ENCODE measurements around the gene PCSK4. TPM values are rescaled to one million over a fixed set of nuclear protein-coding genes. Genes with fewer than 3 reads are reported as not detected.
"Not testable (repeated sequence)": the region's sequence is repeated elsewhere in the genome, so short reads cannot be mapped to it uniquely, and the experiment has no call there.

PCSK4 gene
- total RNA-seq, 1 donor, result 1.4 TPM

- DNase-seq (ENCODE audit: insufficient read length, low spot score, missing footprints), result peak; percentile 69
- H3K79me2 ChIP-seq (ENCODE audit: insufficient read depth, low read length), result no peaks in the 10 kb centered on the region
- no peaks in the 10 kb centered on the region for H3K4me1 ChIP-seq (ENCODE audit: insufficient read depth, low read length)
- TF ChIP-seq CTCF (IDR thresholded peaks at IDR 0.05; ENCODE audit: extremely low read depth, low read depth, low read length), result no peak
- no peaks in the 10 kb centered on the region for H4K20me1 ChIP-seq (ENCODE audit: insufficient read depth, low read length)
- H3K4me2 ChIP-seq (ENCODE audit: insufficient read depth, low read length), result no peak overlapping the region
- H3K4me3 ChIP-seq (ENCODE audit: insufficient read depth, low read length), result no peak overlapping the region
- no peak overlapping the region for H2AFZ ChIP-seq (ENCODE audit: low read length)
- H3K36me3 ChIP-seq (ENCODE audit: insufficient read depth, low read length), result no peaks in the 10 kb centered on the region
- no peaks in the 10 kb centered on the region for H3K27me3 ChIP-seq (ENCODE audit: insufficient read depth, low read length)
- H3K9me3 ChIP-seq (ENCODE audit: low read depth, low read length), result no peaks in the 10 kb centered on the region
- H3K27ac ChIP-seq (ENCODE audit: low read depth, low read length), result no peak overlapping the region
Measured at GRCh38 chr19:1533510-1534150, 43.5 kb upstream of the PCSK4 start.

DNA sequence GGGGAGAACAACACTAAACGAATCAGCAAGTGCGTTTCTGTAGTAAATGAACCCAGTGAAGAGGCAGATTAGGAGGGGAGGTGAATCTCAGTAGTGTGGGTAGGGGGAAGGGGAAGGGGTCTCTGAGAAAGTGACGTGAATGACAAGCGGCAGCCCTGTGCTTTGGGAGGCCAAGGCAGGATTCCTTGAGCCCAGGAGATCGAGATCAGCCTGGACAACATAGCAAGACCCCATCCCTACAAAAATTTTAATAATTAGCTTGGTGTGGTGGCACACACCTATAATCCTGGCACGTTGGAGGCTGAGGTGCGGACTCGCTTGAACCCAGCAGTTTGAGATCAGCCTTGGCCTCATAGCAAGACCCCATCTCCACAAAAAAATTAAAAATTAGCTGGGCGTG lies 41.9 kb upstream of the PCSK4 start:
- no peak for TF ChIP-seq CTCF (IDR thresholded peaks at IDR 0.05; ENCODE audit: extremely low read depth, low read depth, low read length)
- Histone ChIP-seq H3K27ac (ENCODE audit: low read depth, low read length) (no peak overlapping the region), H3K4me1 (ENCODE audit: insufficient read depth, low read length) (no peaks in the 10 kb centered on the region), H3K36me3 (ENCODE audit: insufficient read depth, low read length) (no peaks in the 10 kb centered on the region), H3K79me2 (ENCODE audit: insufficient read depth, low read length) (no peaks in the 10 kb centered on the region), H3K9me3 (ENCODE audit: low read depth, low read length) (no peaks in the 10 kb centered on the region), H3K4me2 (ENCODE audit: insufficient read depth, low read length) (no peak overlapping the region), H3K4me3 (ENCODE audit: insufficient read depth, low read length) (no peak overlapping the region), H2AFZ (ENCODE audit: low read length) (no peak overlapping the region), H4K20me1 (ENCODE audit: insufficient read depth, low read length) (no peaks in the 10 kb centered on the region), H3K27me3 (ENCODE audit: insufficient read depth, low read length) (no peaks in the 10 kb centered on the region)
- DNase-seq (ENCODE audit: insufficient read length, low spot score, missing footprints), result no peak

DNA sequence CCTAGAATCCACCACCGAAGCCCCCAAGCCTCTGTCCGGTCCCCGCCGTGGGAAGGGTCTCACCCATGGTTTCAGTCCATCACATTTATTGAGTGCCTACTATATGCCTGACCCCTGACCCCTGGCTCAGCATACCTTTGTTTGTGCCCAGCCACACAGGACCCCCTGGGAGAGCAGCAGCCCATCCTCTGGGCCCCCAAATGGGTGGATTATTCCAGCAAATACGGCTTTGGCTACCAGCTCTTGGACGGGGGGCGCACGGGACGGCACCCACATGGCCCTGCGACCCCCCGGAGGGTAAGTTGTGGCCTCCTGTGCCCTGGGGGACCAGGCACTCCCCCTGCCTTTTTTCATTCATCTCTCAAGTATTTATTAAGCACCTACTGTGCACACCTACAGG lies 41.4 kb upstream of the PCSK4 start:
- Histone ChIP-seq H3K9me3 (ENCODE audit: low read depth, low read length) (no peaks in the 10 kb centered on the region), H3K4me3 (ENCODE audit: insufficient read depth, low read length) (no peak overlapping the region), H3K4me1 (ENCODE audit: insufficient read depth, low read length) (no peaks in the 10 kb centered on the region), H2AFZ (ENCODE audit: low read length) (no peak overlapping the region), H3K27ac (ENCODE audit: low read depth, low read length) (no peak overlapping the region), H3K4me2 (ENCODE audit: insufficient read depth, low read length) (no peak overlapping the region), H3K79me2 (ENCODE audit: insufficient read depth, low read length) (no peaks in the 10 kb centered on the region), H3K27me3 (ENCODE audit: insufficient read depth, low read length) (no peaks in the 10 kb centered on the region), H3K36me3 (ENCODE audit: insufficient read depth, low read length) (no peaks in the 10 kb centered on the region), H4K20me1 (ENCODE audit: insufficient read depth, low read length) (no peaks in the 10 kb centered on the region)
- no peak for TF ChIP-seq CTCF (IDR thresholded peaks at IDR 0.05; ENCODE audit: extremely low read depth, low read depth, low read length)
- peak; percentile 81 for DNase-seq (ENCODE audit: insufficient read length, low spot score, missing footprints)

- not testable (repeated sequence) for H3K79me2 ChIP-seq (ENCODE audit: insufficient read depth, low read length); H3K27me3 ChIP-seq (ENCODE audit: insufficient read depth, low read length); H3K36me3 ChIP-seq (ENCODE audit: insufficient read depth, low read length); DNase-seq (ENCODE audit: insufficient read length, low spot score, missing footprints); H3K27ac ChIP-seq (ENCODE audit: low read depth, low read length); H3K9me3 ChIP-seq (ENCODE audit: low read depth, low read length); H3K4me3 ChIP-seq (ENCODE audit: insufficient read depth, low read length); H3K4me2 ChIP-seq (ENCODE audit: insufficient read depth, low read length); H2AFZ ChIP-seq (ENCODE audit: low read length); H3K4me1 ChIP-seq (ENCODE audit: insufficient read depth, low read length); H4K20me1 ChIP-seq (ENCODE audit: insufficient read depth, low read length)
Measured at GRCh38 chr19:1530856-1531255, 40.7 kb upstream of the PCSK4 start.
